ENCODE data around the gene LRBA. TPM values are rescaled to one million over a fixed set of nuclear protein-coding genes. Genes with fewer than 3 reads are reported as not detected.

The LRBA gene
- total RNA-seq, 4 donors from 2014 or later = 8.5 to 18.0 (median 11.9) TPM

DNA sequence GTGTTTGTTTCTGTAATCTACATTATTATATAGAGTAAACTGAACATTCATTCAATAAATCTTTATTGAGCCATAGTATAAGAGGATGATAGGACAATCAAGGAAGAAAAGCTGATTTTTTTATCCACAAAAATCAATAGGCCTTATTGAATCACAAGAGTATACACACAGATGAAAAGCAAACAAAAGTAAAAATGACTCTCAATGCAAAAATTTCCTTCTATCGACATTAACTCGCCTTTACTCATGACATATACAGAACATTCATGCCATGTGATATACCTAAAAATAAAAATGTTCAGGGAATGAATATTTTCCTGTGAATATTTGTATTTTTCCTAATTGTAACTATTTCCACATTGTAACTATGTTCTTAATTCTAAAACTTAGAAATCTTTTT lies 161.2 kb downstream of the LRBA start:
- ATAC-seq (no peak), DNase-seq (no peak)
- in situ Hi-C loops (cut with MboI; ENCODE audit: low sequenced_read_pairs in 4 of 4) (loop anchor here in 3 of 4 donors (10.0 to 25.0 kb wide), 3 partner anchors 549 to 867 kb away; no protein-coding TSS in a partner anchor), intact Hi-C loops (cut with DNase I; ENCODE audit: low total_unique reads) (no loop called here)
- Histone ChIP-seq H3K27ac (no peak overlapping the region), H3K9me3 (no peaks in the 10 kb centered on the region), H3K27me3 (no peaks in the 10 kb centered on the region), H3K4me3 (no peak overlapping the region), H3K4me1 (no peaks in the 10 kb centered on the region), H3K36me3 (peaks cover 0 to 12% of the 10 kb centered on the region in 2 donors)
- TF ChIP-seq, protein P1, sequence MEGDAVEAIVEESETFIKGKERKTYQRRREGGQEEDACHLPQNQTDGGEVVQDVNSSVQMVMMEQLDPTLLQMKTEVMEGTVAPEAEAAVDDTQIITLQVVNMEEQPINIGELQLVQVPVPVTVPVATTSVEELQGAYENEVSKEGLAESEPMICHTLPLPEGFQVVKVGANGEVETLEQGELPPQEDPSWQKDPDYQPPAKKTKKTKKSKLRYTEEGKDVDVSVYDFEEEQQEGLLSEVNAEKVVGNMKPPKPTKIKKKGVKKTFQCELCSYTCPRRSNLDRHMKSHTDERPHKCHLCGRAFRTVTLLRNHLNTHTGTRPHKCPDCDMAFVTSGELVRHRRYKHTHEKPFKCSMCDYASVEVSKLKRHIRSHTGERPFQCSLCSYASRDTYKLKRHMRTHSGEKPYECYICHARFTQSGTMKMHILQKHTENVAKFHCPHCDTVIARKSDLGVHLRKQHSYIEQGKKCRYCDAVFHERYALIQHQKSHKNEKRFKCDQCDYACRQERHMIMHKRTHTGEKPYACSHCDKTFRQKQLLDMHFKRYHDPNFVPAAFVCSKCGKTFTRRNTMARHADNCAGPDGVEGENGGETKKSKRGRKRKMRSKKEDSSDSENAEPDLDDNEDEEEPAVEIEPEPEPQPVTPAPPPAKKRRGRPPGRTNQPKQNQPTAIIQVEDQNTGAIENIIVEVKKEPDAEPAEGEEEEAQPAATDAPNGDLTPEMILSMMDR (IDR thresholded peaks at IDR 0.05 in 4 of 5, conservative IDR thresholded peaks at IDR 0.05 in 1 of 5) = no peak
- TF ChIP-seq POLR2A (IDR thresholded peaks at IDR 0.05) = no peak

DNA sequence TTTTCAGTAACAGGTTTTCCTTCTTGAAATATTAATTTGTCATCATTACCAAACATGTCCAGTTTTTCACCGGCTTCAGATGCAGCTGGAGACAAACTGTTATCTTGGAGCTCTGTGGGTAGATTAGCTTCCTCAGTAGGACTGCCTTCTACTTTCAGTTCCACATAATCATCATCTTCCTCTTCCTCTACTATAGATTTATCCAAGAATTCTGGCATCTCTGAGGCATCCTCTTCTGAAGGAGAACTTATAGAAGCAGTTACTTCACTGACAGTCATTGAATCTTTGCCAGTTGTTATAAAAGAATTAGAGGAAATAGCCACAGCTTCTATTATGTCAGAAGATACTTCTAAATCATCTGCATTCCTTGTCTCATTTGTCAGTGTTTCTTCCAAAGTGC lies 162.9 kb downstream of the LRBA start:
- in situ Hi-C loops (cut with MboI; ENCODE audit: low sequenced_read_pairs in 4 of 4) (loop anchor here in 3 of 4 donors (10.0 to 25.0 kb wide), 3 partner anchors 547 to 865 kb away; no protein-coding TSS in a partner anchor), intact Hi-C loops (cut with DNase I; ENCODE audit: low total_unique reads) (no loop called here)
- H3K27me3 ChIP-seq = no peaks in the 10 kb centered on the region
- no peaks in the 10 kb centered on the region for H3K9me3 ChIP-seq
- no peak overlapping the region for H3K27ac ChIP-seq
- TF ChIP-seq, protein P1 (IDR thresholded peaks at IDR 0.05 in 4 of 5, conservative IDR thresholded peaks at IDR 0.05 in 1 of 5) = no peak
- TF ChIP-seq POLR2A (IDR thresholded peaks at IDR 0.05) = no peak
- no peak overlapping the region for H3K4me3 ChIP-seq
- DNase-seq (no peak), ATAC-seq (no peak)
- no peaks in the 10 kb centered on the region for H3K4me1 ChIP-seq
- H3K36me3 ChIP-seq = peaks cover 0 to 19% of the 10 kb centered on the region in 2 donors

DNA sequence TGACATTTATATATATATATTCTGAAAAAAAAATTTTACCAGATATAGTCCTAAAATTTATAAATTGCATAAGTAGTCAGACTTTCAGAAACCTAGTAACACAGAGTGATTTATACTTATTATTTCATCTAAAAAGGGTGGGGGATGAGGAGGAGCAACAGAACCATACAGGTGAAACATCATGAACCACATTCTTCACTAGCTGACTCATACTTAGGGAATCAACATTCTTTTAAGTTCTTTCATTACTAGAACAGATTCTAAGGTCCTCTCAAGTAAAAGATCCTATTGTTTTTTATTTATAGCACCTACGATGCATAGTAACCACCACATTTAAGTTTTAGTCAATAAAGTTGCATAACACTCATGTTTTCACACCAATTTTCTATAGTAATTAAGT lies 166.1 kb downstream of the LRBA start:
- intact Hi-C loops (cut with DNase I; ENCODE audit: low total_unique reads) = no loop called here
- Histone ChIP-seq H3K27me3 (no peaks in the 10 kb centered on the region), H3K9me3 (no peaks in the 10 kb centered on the region), H3K4me1 (no peaks in the 10 kb centered on the region), H3K4me3 (no peak overlapping the region), H3K36me3 (peaks cover 0 to 22% of the 10 kb centered on the region in 2 donors), H3K27ac (no peak overlapping the region)
- no peak for ATAC-seq
- DNase-seq = no peak
- in situ Hi-C loops (cut with MboI; ENCODE audit: low sequenced_read_pairs in 4 of 4) = no loop called here
- no peak for TF ChIP-seq POLR2A (IDR thresholded peaks at IDR 0.05)
- TF ChIP-seq, protein P1 (IDR thresholded peaks at IDR 0.05 in 4 of 5, conservative IDR thresholded peaks at IDR 0.05 in 1 of 5) = no peak

DNA sequence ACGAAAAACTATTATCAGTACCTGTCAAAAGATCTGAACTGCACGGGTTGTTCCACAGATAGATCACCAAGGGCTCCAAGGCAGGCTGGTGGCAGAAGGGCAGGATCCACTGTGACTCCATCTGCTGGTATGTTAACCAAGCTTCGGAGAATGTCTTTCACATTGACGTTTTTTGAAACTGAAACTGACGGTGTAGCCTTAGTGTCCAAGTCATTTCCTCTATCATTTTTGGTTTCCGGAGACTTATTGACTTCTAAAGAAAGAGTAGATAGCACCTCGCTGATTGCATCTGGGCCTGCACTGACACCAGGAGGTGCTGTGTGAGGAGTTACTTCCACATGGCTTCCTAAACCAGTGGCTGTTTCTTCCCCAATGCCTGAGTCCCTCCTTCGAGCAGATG lies 186.9 kb downstream of the LRBA start:
- intact Hi-C loops (cut with DNase I; ENCODE audit: low total_unique reads) (no loop called here), in situ Hi-C loops (cut with MboI; ENCODE audit: low sequenced_read_pairs in 4 of 4) (no loop called here)
- no peak for ATAC-seq
- Histone ChIP-seq H3K27ac (no peak overlapping the region), H3K27me3 (no peaks in the 10 kb centered on the region), H3K9me3 (no peaks in the 10 kb centered on the region), H3K36me3 (peaks cover 0 to 10% of the 10 kb centered on the region in 2 donors), H3K4me1 (no peaks in the 10 kb centered on the region), H3K4me3 (no peak overlapping the region)
- no peak for DNase-seq
- TF ChIP-seq POLR2A (IDR thresholded peaks at IDR 0.05) = no peak
- TF ChIP-seq, protein P1 (IDR thresholded peaks at IDR 0.05 in 4 of 5, conservative IDR thresholded peaks at IDR 0.05 in 1 of 5) = no peak

DNA sequence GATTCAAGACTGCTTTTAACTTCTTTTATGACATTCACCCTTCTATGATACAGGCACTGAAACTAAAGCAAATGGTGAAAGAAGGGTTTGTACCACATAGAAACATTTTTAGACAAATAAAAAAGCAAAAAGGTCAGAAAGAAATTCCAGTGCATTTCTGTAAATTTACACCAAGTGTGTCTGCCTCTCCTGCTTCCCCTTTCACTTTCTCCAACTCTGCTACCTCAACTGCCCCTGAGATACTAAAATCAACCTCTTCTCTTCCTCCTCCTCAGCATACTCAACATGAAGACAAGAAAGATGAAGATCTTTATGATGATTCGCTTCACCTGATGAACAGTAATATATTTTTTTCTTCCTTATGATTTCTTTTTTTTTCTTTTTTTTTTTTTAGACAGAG lies 187.9 kb downstream of the LRBA start:
- Histone ChIP-seq H3K4me3 (no peak overlapping the region), H3K9me3 (no peaks in the 10 kb centered on the region), H3K36me3 (peaks cover 0 to 10% of the 10 kb centered on the region in 2 donors), H3K27ac (no peak overlapping the region), H3K4me1 (no peaks in the 10 kb centered on the region), H3K27me3 (no peaks in the 10 kb centered on the region)
- in situ Hi-C loops (cut with MboI; ENCODE audit: low sequenced_read_pairs in 4 of 4) = no loop called here
- TF ChIP-seq POLR2A (IDR thresholded peaks at IDR 0.05) = no peak
- TF ChIP-seq, protein P1 (IDR thresholded peaks at IDR 0.05 in 4 of 5, conservative IDR thresholded peaks at IDR 0.05 in 1 of 5) = no peak
- intact Hi-C loops (cut with DNase I; ENCODE audit: low total_unique reads) = no loop called here
- no peak for DNase-seq
- no peak for ATAC-seq

Data from gastrocnemius medialis (tissue), 4 donors.